Liver (tissue), 9 donors: ENCODE results near the gene FBXO48. TPM values are rescaled to one million over a fixed set of nuclear protein-coding genes. Genes with fewer than 3 reads are reported as not detected.

ENCODE experiments used
- DNase-seq: peaks from one replicate; pipeline ENCODE4 v3.0.0-alpha.2; 2017; ENCODE audit warnings: low spot score
- H3K27ac ChIP-seq, 2 donors: one replicate each; pipeline ENCODE4 v1.7.0; 2013; ENCODE audit warnings: inconsistent platforms in 2 of 2, low read length in 2 of 2, control low read depth in 1 of 2, low read depth in 1 of 2, mild to moderate bottlenecking in 1 of 2
- H3K27me3 ChIP-seq, 4 donors: one replicate each; pipeline versions ENCODE4 v1.6.1 to v1.7.0; 2013; ENCODE audit warnings: low read length in 3 of 4, inconsistent platforms in 1 of 4, mild to moderate bottlenecking in 1 of 4, moderate library complexity in 1 of 4; ENCODE audit not compliant: control insufficient read depth in 4 of 4, insufficient read depth in 4 of 4
- H3K36me3 ChIP-seq, 4 donors: one replicate each; pipeline versions ENCODE4 v1.6.1 to v1.7.0; 2013; ENCODE audit warnings: low read length in 3 of 4, mild to moderate bottlenecking in 3 of 4, low read depth in 1 of 4, moderate library complexity in 1 of 4; ENCODE audit not compliant: control insufficient read depth in 4 of 4, insufficient read depth in 3 of 4
- H3K4me1 ChIP-seq, 4 donors: one replicate each; pipeline versions ENCODE4 v1.6.1 to v1.7.0; 2013; ENCODE audit warnings: low read length in 3 of 4, mild to moderate bottlenecking in 3 of 4, moderate library complexity in 1 of 4; ENCODE audit not compliant: control insufficient read depth in 4 of 4, insufficient read depth in 4 of 4
- H3K4me3 ChIP-seq, 3 donors: one replicate each; pipeline versions ENCODE4 v1.6.1 to v1.7.0; 2013; ENCODE audit warnings: low read length in 3 of 3, control low read depth in 1 of 3, low read depth in 1 of 3, mild to moderate bottlenecking in 1 of 3
- H3K9ac ChIP-seq, 2 donors: one replicate each; pipeline ENCODE4 v1.7.0; 2013; ENCODE audit warnings: low read length in 2 of 2, mild to moderate bottlenecking in 2 of 2, moderate library complexity in 2 of 2, control low read depth in 1 of 2, low read depth in 1 of 2
- H3K9me3 ChIP-seq, 4 donors: one replicate each; pipeline versions ENCODE4 v1.6.1 to v1.7.0; 2013; ENCODE audit warnings: low read length in 3 of 4; ENCODE audit not compliant: control insufficient read depth in 4 of 4
- ATF3 ChIP-seq: IDR thresholded peaks from 2 replicates; pipeline ENCODE4 v1.6.1; 2016; ENCODE audit warnings: antibody characterized with exemption
- CTCF ChIP-seq: fragments of 150-350 bp; IDR thresholded peaks from 2 replicates; pipeline ENCODE4 v1.5.1; 2017; ENCODE audit warnings: improper control_type of control experiment, low read depth, low read length; ENCODE audit not compliant: missing input control
- EGR1 ChIP-seq, 2 donors: IDR thresholded peaks; 2 replicates each; pipeline ENCODE4 v1.6.1; 2016 to 2018; ENCODE audit warnings: antibody characterized with exemption in 2 of 2, low read depth in 2 of 2
- FOXA1 ChIP-seq: IDR thresholded peaks from 2 replicates; pipeline ENCODE4 v1.6.1; 2016; ENCODE audit warnings: antibody characterized with exemption
- FOXA2 ChIP-seq: IDR thresholded peaks from 2 replicates; pipeline ENCODE4 v1.6.1; 2016; ENCODE audit warnings: antibody characterized with exemption
- GABPA ChIP-seq, 2 donors: IDR thresholded peaks in 1 of 2; conservative IDR thresholded peaks in 1 of 2; 2 replicates each; pipeline ENCODE4 v1.6.1; 2016; ENCODE audit warnings: antibody characterized with exemption in 2 of 2, mild to moderate bottlenecking in 1 of 2, moderate library complexity in 1 of 2
- HNF4A ChIP-seq, 2 donors: conservative IDR thresholded peaks; 2 replicates each; pipeline ENCODE4 v1.6.1; 2016; ENCODE audit warnings: antibody characterized with exemption in 2 of 2, mild to moderate bottlenecking in 2 of 2
- HNF4G ChIP-seq: IDR thresholded peaks from 2 replicates; pipeline ENCODE4 v1.6.1; 2016; ENCODE audit warnings: antibody characterized with exemption
- JUND ChIP-seq, 2 donors: IDR thresholded peaks; 2 replicates each; pipeline ENCODE4 v1.6.1; 2016; ENCODE audit warnings: antibody characterized with exemption in 2 of 2
- MAX ChIP-seq: IDR thresholded peaks from 2 replicates; pipeline ENCODE4 v1.6.1; 2016; ENCODE audit warnings: antibody characterized with exemption
- NR2F2 ChIP-seq: IDR thresholded peaks from 2 replicates; pipeline ENCODE4 v1.6.1; 2016; ENCODE audit warnings: antibody characterized with exemption
- RAD21 ChIP-seq, 2 donors: IDR thresholded peaks; 2 replicates each; pipeline ENCODE4 v1.6.1; 2016; ENCODE audit warnings: antibody characterized with exemption in 2 of 2, mild to moderate bottlenecking in 2 of 2
- REST ChIP-seq: IDR thresholded peaks from 2 replicates; pipeline ENCODE4 v1.6.1; 2016; ENCODE audit warnings: antibody characterized with exemption, mild to moderate bottlenecking
- RXRA ChIP-seq, 2 donors: IDR thresholded peaks; 2 replicates each; pipeline ENCODE4 v1.6.1; 2017 to 2018; ENCODE audit warnings: antibody characterized with exemption in 2 of 2, mild to moderate bottlenecking in 1 of 2
- SP1 ChIP-seq: IDR thresholded peaks from 2 replicates; pipeline ENCODE4 v1.6.1; 2018; ENCODE audit warnings: antibody characterized with exemption, mild to moderate bottlenecking
- TAF1 ChIP-seq: conservative IDR thresholded peaks from 2 replicates; pipeline ENCODE4 v1.6.1; 2016; ENCODE audit warnings: antibody characterized with exemption, mild to moderate bottlenecking
- YY1 ChIP-seq: IDR thresholded peaks from 2 replicates; pipeline ENCODE4 v1.6.1; 2016; ENCODE audit warnings: antibody characterized with exemption, mild to moderate bottlenecking
- ZBTB33 ChIP-seq: IDR thresholded peaks from 2 replicates; pipeline ENCODE4 v1.6.1; 2016; ENCODE audit warnings: antibody characterized with exemption
- WGBS: extraction: QIAGEN DNeasy Blood & Tissue Kit; methylation state at CpG from one replicate; pipeline ENCODE4 v1.1.7; 2013; 5-methylcytosine and 5-hydroxymethylcytosine counted together
- polyA plus RNA-seq, 2 donors: library from polyadenylated mRNA; stranded (reverse) in 1 of 2; unstranded in 1 of 2; fragments of 200-250 nt in 1 of 2; fragments of >200 nt in 1 of 2; fragmentation: Nextera tagmentation in 1 of 2; extraction: Ambion mirVana in 1 of 2; gene quantifications; one replicate each; pipeline versions ENCODE4 v1.2.1 to v1.2.3, GENCODE V29; 2013 to 2015
- total RNA-seq, 2 donors: library from RNA; depleted of rRNA; stranded (reverse); fragments of >200 nt; gene quantifications; one replicate each; pipeline ENCODE4 v1.2.3, GENCODE V29; 2014
- donor health status: healthy.
- donor health status: healthy.
- donor health status: healthy.
- donor health status: healthy.
- donor health status: healthy.

The FBXO48 gene
- total and polyA plus RNA-seq, 4 donors: 0.45 to 1.0 (median 0.75) TPM

- Histone ChIP-seq H3K27ac (no peak overlapping the region), H3K36me3 (no peaks in the 10 kb centered on the region), H3K27me3 (no peaks in the 10 kb centered on the region), H3K9me3 (no peaks in the 10 kb centered on the region), H3K4me3 (no peak overlapping the region), H3K4me1 (peaks cover 0 to 30% (median 12%) of the 10 kb centered on the region in 4 donors), H3K9ac (no peak overlapping the region)
- DNase-seq: no peak
- 93% methylated on average over 5 of the region's 5 CpGs for WGBS
- no peak for TF ChIP-seq CTCF
- TF ChIP-seq FOXA2: no peak
- TF ChIP-seq JUND (IDR thresholded peaks at IDR 0.05): no peak
- no peak for TF ChIP-seq REST
- no peak for TF ChIP-seq FOXA1
- no peak for TF ChIP-seq HNF4A (conservative IDR thresholded peaks at IDR 0.05)
- no peak for TF ChIP-seq ATF3
- no peak for TF ChIP-seq SP1
- TF ChIP-seq TAF1: no peak
- TF ChIP-seq YY1: no peak
- TF ChIP-seq GABPA (IDR thresholded peaks at IDR 0.05 in 1 of 2, conservative IDR thresholded peaks at IDR 0.05 in 1 of 2): no peak
- no peak for TF ChIP-seq RAD21 (IDR thresholded peaks at IDR 0.05)
- no peak for TF ChIP-seq RXRA (IDR thresholded peaks at IDR 0.05)
- TF ChIP-seq HNF4G: no peak
- no peak for TF ChIP-seq NR2F2
- TF ChIP-seq MAX: no peak
- TF ChIP-seq EGR1 (IDR thresholded peaks at IDR 0.05; ENCODE audit: low read depth in 2 of 2): no peak
- no peak for TF ChIP-seq ZBTB33
Measured at GRCh38 chr2:68464651-68465050, 2.4 kb downstream of the FBXO48 start.
